H1 (cell line): ENCODE results near the gene EDEM1.

ENCODE experiments used
- ATF3 ChIP-seq: IDR thresholded peaks from 2 replicates; pipeline ENCODE4 v1.6.1; 2011; ENCODE audit warnings: low read depth, mild to moderate bottlenecking, low read length; ENCODE audit not compliant: insufficient read depth
- CTCF ChIP-seq, 3 experiments: IDR thresholded peaks; 1 replicate in 2 of 3; 2 replicates in 1 of 3; pipeline versions ENCODE4 v1.5.1 to v1.6.1; 2011; ENCODE audit warnings: low read length in 3 of 3, mild to moderate bottlenecking in 3 of 3, inconsistent platforms in 2 of 3, low read depth in 1 of 3, moderate library complexity in 1 of 3; ENCODE audit not compliant: insufficient read depth in 1 of 3; ENCODE audit errors: control extremely low read depth in 1 of 3
- E2F6 ChIP-seq: IDR thresholded peaks from 2 replicates; pipeline ENCODE4 v1.6.1; 2012; ENCODE audit warnings: inconsistent platforms
- FOSL1 ChIP-seq: IDR thresholded peaks from 2 replicates; pipeline ENCODE4 v1.6.1; 2011; ENCODE audit warnings: mild to moderate bottlenecking, low read depth, low read length, moderate library complexity; ENCODE audit not compliant: insufficient read depth
- MAX ChIP-seq: IDR thresholded peaks from 2 replicates; pipeline ENCODE4 v1.6.1; 2012; ENCODE audit warnings: inconsistent platforms
- PHF8 ChIP-seq: fragments of 200-600 bp; sonication (generic); conservative IDR thresholded peaks from 2 replicates; pipeline ENCODE4 v1.7.1; 2012; ENCODE audit warnings: low read depth, mild to moderate bottlenecking, inconsistent platforms, low read length, moderate library complexity
- POLR2A ChIP-seq, 2 experiments: IDR thresholded peaks; 1 replicate in 1 of 2; 2 replicates in 1 of 2; pipeline ENCODE4 v1.6.1; 2011; ENCODE audit warnings: low read depth in 2 of 2, low read length in 2 of 2, mild to moderate bottlenecking in 2 of 2; ENCODE audit errors: control extremely low read depth in 1 of 2
- SAP30 ChIP-seq: fragments of 300-600 bp; sonication (generic); IDR thresholded peaks from 2 replicates; pipeline ENCODE4 v1.7.1; 2012; ENCODE audit warnings: low read length, moderate library complexity, mild to moderate bottlenecking, inconsistent platforms; ENCODE audit not compliant: insufficient read depth, insufficient replicate concordance

- TF ChIP-seq CTCF (IDR thresholded peaks at IDR 0.05; ENCODE audit: control extremely low read depth in 1 of 3, insufficient read depth in 1 of 3, low read depth in 1 of 3, low read length in 3 of 3) (no peak), MAX (no peak), FOSL1 (no peak), E2F6 (no peak), POLR2A (IDR thresholded peaks at IDR 0.05; ENCODE audit: control extremely low read depth in 1 of 2, low read depth in 2 of 2, low read length in 2 of 2) (no peak), SAP30 (no peak), PHF8 (no peak), ATF3 (no peak)
Observed at GRCh38 chr3:5145120-5145519, 42.4 kb upstream of the EDEM1 start.
